Lung (tissue), 12 donors: ENCODE results near the gene FLT1. TPM values are rescaled to one million over a fixed set of nuclear protein-coding genes. Genes with fewer than 3 reads are reported as not detected.

Source experiments
- ATAC-seq: fragments of 200-7000 bp; cut with Tn5 transposase; one replicate; pipeline ENCODE4 v1.9.1; 2020; ENCODE audit warnings: moderate number of reproducible peaks; ENCODE audit not compliant: insufficient read depth, low FRiP score
- DNase-seq, 3 donors: peaks; one replicate each; pipeline ENCODE4 v3.0.0-alpha.2; 2013 to 2017
- H3K27ac ChIP-seq, 2 donors: one replicate each; pipeline ENCODE4 v1.5.1; 2013; ENCODE audit warnings: mild to moderate bottlenecking in 2 of 2, moderate library complexity in 2 of 2, control low read depth in 1 of 2, inconsistent platforms in 1 of 2, low read depth in 1 of 2, low read length in 1 of 2
- H3K27me3 ChIP-seq, 3 donors: one replicate each; pipeline ENCODE4 v1.5.1; 2013; ENCODE audit warnings: low read length in 2 of 3; ENCODE audit not compliant: control insufficient read depth in 3 of 3, insufficient read depth in 3 of 3
- H3K36me3 ChIP-seq, 4 donors: one replicate each; pipeline ENCODE4 v1.5.1; 2013; ENCODE audit warnings: low read length in 4 of 4, mild to moderate bottlenecking in 1 of 4, moderate library complexity in 1 of 4; ENCODE audit not compliant: control insufficient read depth in 4 of 4, insufficient read depth in 4 of 4
- H3K4me1 ChIP-seq, 5 donors: one replicate each; pipeline ENCODE4 v1.5.1; 2013; ENCODE audit warnings: low read length in 5 of 5, mild to moderate bottlenecking in 2 of 5, moderate library complexity in 1 of 5; ENCODE audit not compliant: control insufficient read depth in 5 of 5, insufficient read depth in 5 of 5
- H3K4me3 ChIP-seq: one replicate; pipeline ENCODE4 v1.5.1; 2013; ENCODE audit warnings: mild to moderate bottlenecking, control low read depth, moderate library complexity
- H3K9ac ChIP-seq, 2 donors: one replicate each; pipeline ENCODE4 v1.5.1; 2013; ENCODE audit warnings: low read length in 2 of 2, control low read depth in 1 of 2; ENCODE audit not compliant: insufficient read depth in 1 of 2
- H3K9me3 ChIP-seq, 4 donors: one replicate each; pipeline ENCODE4 v1.5.1; 2013; ENCODE audit warnings: low read length in 3 of 4, mild to moderate bottlenecking in 1 of 4, moderate library complexity in 1 of 4; ENCODE audit not compliant: control insufficient read depth in 4 of 4, insufficient read depth in 3 of 4
- CTCF ChIP-seq: IDR thresholded peaks from 2 replicates; pipeline ENCODE4 v1.5.1; 2012; ENCODE audit warnings: mild to moderate bottlenecking; ENCODE audit errors: control extremely low read depth, extremely low read depth
- WGBS, 2 donors: extraction: QIAGEN DNeasy Blood & Tissue Kit; methylation state at CpG; one replicate each; pipeline ENCODE4 v1.1.7; 2013; 5-methylcytosine and 5-hydroxymethylcytosine counted together
- polyA plus RNA-seq, 2 donors: library from polyadenylated mRNA; stranded (reverse); fragments of 200-250 nt; gene quantifications; one replicate each; pipeline ENCODE4 v1.2.1, GENCODE V29; 2013
- total RNA-seq, 2 donors: library from RNA; depleted of rRNA in 1 of 2; stranded (reverse); fragments of >200 nt in 1 of 2; gene quantifications; one replicate each; pipeline ENCODE4 v1.2.1, GENCODE V29; 2014 to 2021
- donor health status: control.
- donor health status: control.
- donor health status: Bipolar disorder and iron deficiency.
- donor health status: healthy.
- donor health status: DM: yes; HTN: yes; CAD: no.

Gene FLT1
- total and polyA plus RNA-seq, 4 donors, result 4.7 to 71.3 (median 42.2) TPM

GRCh38 chr13:28510542-28510941 lies 15.6 kb upstream of the FLT1 start:
- DNase-seq (no peak), ATAC-seq (no peak)
- no peaks in the 10 kb centered on the region for H3K9me3 ChIP-seq
- no peaks in the 10 kb centered on the region for H3K4me1 ChIP-seq
- H3K4me3 ChIP-seq, result no peak overlapping the region
- whole genome bisulfite sequencing, 2 donors, result 79 to 89% methylated on average over 1 of the region's 1 CpG
- TF ChIP-seq CTCF, result no peak
- H3K27me3 ChIP-seq, result no peaks in the 10 kb centered on the region
- H3K9ac ChIP-seq, result no peak overlapping the region
- H3K27ac ChIP-seq, result no peak overlapping the region
- no peaks in the 10 kb centered on the region for H3K36me3 ChIP-seq

- no peaks in the 10 kb centered on the region for H3K27me3 ChIP-seq
- no peak for TF ChIP-seq CTCF
- ATAC-seq, result no peak
- no peak for DNase-seq
- no peak overlapping the region for H3K9ac ChIP-seq
- no peaks in the 10 kb centered on the region for H3K4me1 ChIP-seq
- no peak overlapping the region for H3K27ac ChIP-seq
- no peaks in the 10 kb centered on the region for H3K9me3 ChIP-seq
- H3K36me3 ChIP-seq, result no peaks in the 10 kb centered on the region
- no peak overlapping the region for H3K4me3 ChIP-seq
These were observed 15.1 kb upstream of the FLT1 start for GRCh38 chr13:28510066-28510465.

- no peaks in the 10 kb centered on the region for H3K36me3 ChIP-seq
- TF ChIP-seq CTCF, result no peak
- peaks cover 0 to 6% (median 0%) of the 10 kb centered on the region in 3 donors for H3K27me3 ChIP-seq
- no peak overlapping the region for H3K9ac ChIP-seq
- peaks cover 0 to 2% (median 0%) of the 10 kb centered on the region in 4 donors for H3K9me3 ChIP-seq
- H3K4me1 ChIP-seq, result no peaks in the 10 kb centered on the region
- ATAC-seq (no peak), DNase-seq (no peak)
- 27 to 40% methylated on average over 7 of the region's 7 CpGs for whole genome bisulfite sequencing, 2 donors
- H3K27ac ChIP-seq, result no peak overlapping the region
- no peak overlapping the region for H3K4me3 ChIP-seq
These were observed 10.7 kb upstream of the FLT1 start for GRCh38 chr13:28505543-28506135.
